Amniotic epithelial cell (primary cell): ENCODE data around the gene TOX3.

ENCODE experiments used
- DNase-seq: peaks from one replicate; pipeline ENCODE4 v3.0.0-alpha.2; 2010; ENCODE audit warnings: low read depth

Gene TOX3

GRCh38 chr16:52492789-52493357 is 54.1 kb downstream of the TOX3 start:
- DNase-seq, result no peak

GRCh38 chr16:52491216-52491615 is 55.7 kb downstream of the TOX3 start:
- DNase-seq, result no peak

GRCh38 chr16:52489894-52490293 is 57.0 kb downstream of the TOX3 start:
- DNase-seq, result no peak

GRCh38 chr16:52488837-52489289 is 58.1 kb downstream of the TOX3 start:
- no peak for DNase-seq

- no peak for DNase-seq
Observed at GRCh38 chr16:52487849-52488457, 59.0 kb downstream of the TOX3 start.

GRCh38 chr16:52480237-52480636 is 66.7 kb downstream of the TOX3 start:
- DNase-seq, result no peak

GRCh38 chr16:52476111-52476510 is 70.8 kb downstream of the TOX3 start:
- no peak for DNase-seq

- no peak for DNase-seq
Observed at GRCh38 chr16:52474679-52475078, 72.3 kb downstream of the TOX3 start.

- no peak for DNase-seq
Observed at GRCh38 chr16:52473096-52473495, 73.8 kb downstream of the TOX3 start.

- DNase-seq, result no peak
Observed at GRCh38 chr16:52471650-52472370, 75.1 kb downstream of the TOX3 start.

- no peak for DNase-seq
Observed at GRCh38 chr16:52470585-52470984, 76.4 kb downstream of the TOX3 start.

GRCh38 chr16:52469775-52470174 is 77.2 kb downstream of the TOX3 start:
- DNase-seq, result no peak

- DNase-seq, result no peak
Observed at GRCh38 chr16:52469091-52469490, 77.9 kb downstream of the TOX3 start.

GRCh38 chr16:52467753-52468152 is 79.2 kb downstream of the TOX3 start:
- DNase-seq, result no peak

GRCh38 chr16:52466994-52467393 is 79.9 kb downstream of the TOX3 start:
- DNase-seq, result no peak

- no peak for DNase-seq
Observed at GRCh38 chr16:52465711-52466267, 81.2 kb downstream of the TOX3 start.

GRCh38 chr16:52463904-52464303 is 83.0 kb downstream of the TOX3 start:
- no peak for DNase-seq

- DNase-seq, result no peak
Observed at GRCh38 chr16:52462816-52463215, 84.1 kb downstream of the TOX3 start.

GRCh38 chr16:52460639-52461178 is 86.2 kb downstream of the TOX3 start:
- DNase-seq, result no peak

GRCh38 chr16:52456368-52456767 is 90.6 kb downstream of the TOX3 start:
- DNase-seq, result no peak

GRCh38 chr16:52455549-52456277 is 91.2 kb downstream of the TOX3 start:
- no peak for DNase-seq

GRCh38 chr16:52453644-52454043 is 93.3 kb downstream of the TOX3 start:
- no peak for DNase-seq
